Prostate gland (tissue), 2 donors: ENCODE data around the gene VCPKMT.

ENCODE experiments used
- CTCF ChIP-seq, 4 experiments: fragments of 200-600 bp in 2 of 4; fragments of 450-650 bp in 2 of 4; sonication (generic) in 2 of 4; IDR thresholded peaks; 1 replicate in 3 of 4; 2 replicates in 1 of 4; pipeline ENCODE4 v1.5.1; 2016 to 2019; ENCODE audit warnings: antibody characterized with exemption in 4 of 4, mild to moderate bottlenecking in 2 of 4, moderate library complexity in 2 of 4
- POLR2AphosphoS5 ChIP-seq: sonication (generic); formaldehyde crosslinking; IDR thresholded peaks from one replicate; pipeline ENCODE4 v1.6.1; 2017; ENCODE audit warnings: antibody characterized with exemption

GRCh38 chr14:50123062-50123461 lies 6.7 kb upstream of the VCPKMT start:
- TF ChIP-seq CTCF (IDR thresholded peaks at IDR 0.05) (no peak), POLR2AphosphoS5 (no peak)
